Mesendoderm (in vitro differentiated cells): ENCODE results near the gene MXD3.

ENCODE experiments used
- DNase-seq: peaks from one replicate; pipeline ENCODE4 v3.0.0; 2013
- H2AK5ac ChIP-seq: 2 replicates; pipeline ENCODE4 v1.6.1; 2013; ENCODE audit warnings: low read length, inconsistent platforms
- H2BK120ac ChIP-seq: 2 replicates; pipeline ENCODE4 v1.6.1; 2013; ENCODE audit warnings: low read depth, mild to moderate bottlenecking, low read length, moderate library complexity, mixed read lengths
- H2BK15ac ChIP-seq: replicated peaks from 2 replicates; pipeline ENCODE4 v1.6.1; 2013; ENCODE audit warnings: low read depth, mild to moderate bottlenecking, moderate library complexity
- H2BK5ac ChIP-seq: 2 replicates; pipeline ENCODE4 v1.6.1; 2013; ENCODE audit warnings: low read length, inconsistent platforms
- H3K18ac ChIP-seq: 2 replicates; pipeline ENCODE4 v1.6.1; 2013; ENCODE audit warnings: mild to moderate bottlenecking, low read length, mixed read lengths
- H3K23ac ChIP-seq: one replicate; pipeline ENCODE4 v1.6.1; 2013; ENCODE audit warnings: low read length
- H3K27ac ChIP-seq: 2 replicates; pipeline ENCODE4 v1.5.1; 2013; ENCODE audit warnings: low read depth, mild to moderate bottlenecking, inconsistent platforms, low read length, moderate library complexity
- H3K27me3 ChIP-seq: 2 replicates; pipeline ENCODE4 v1.6.1; 2013; ENCODE audit warnings: low read length, control low read depth, mild to moderate bottlenecking, inconsistent platforms; ENCODE audit not compliant: insufficient read depth, poor library complexity
- H3K36me3 ChIP-seq: 2 replicates; pipeline ENCODE4 v1.6.1; 2013; ENCODE audit warnings: low read length, inconsistent platforms; ENCODE audit not compliant: control insufficient read depth, insufficient read depth
- H3K4ac ChIP-seq: one replicate; pipeline ENCODE4 v1.6.1; 2013; ENCODE audit warnings: low read depth, mild to moderate bottlenecking, low read length, moderate library complexity
- H3K4me1 ChIP-seq: 2 replicates; pipeline ENCODE4 v1.6.1; 2013; ENCODE audit warnings: low read depth, low read length, inconsistent platforms; ENCODE audit not compliant: control insufficient read depth
- H3K4me2 ChIP-seq: 2 replicates; pipeline ENCODE4 v1.6.1; 2013; ENCODE audit warnings: low read length
- H3K4me3 ChIP-seq: 2 replicates; pipeline ENCODE4 v1.5.1; 2013; ENCODE audit warnings: mild to moderate bottlenecking, low read length
- H3K56ac ChIP-seq: one replicate; pipeline ENCODE4 v1.6.1; 2013; ENCODE audit warnings: low read length
- H3K79me1 ChIP-seq: 2 replicates; pipeline ENCODE4 v1.6.1; 2013; ENCODE audit warnings: low read length, inconsistent platforms
- H3K79me2 ChIP-seq: 2 replicates; pipeline ENCODE4 v1.6.1; 2013; ENCODE audit warnings: mild to moderate bottlenecking, low read length; ENCODE audit not compliant: control insufficient read depth, insufficient read depth
- H3K9ac ChIP-seq: 2 replicates; pipeline ENCODE4 v1.6.1; 2013; ENCODE audit warnings: low read length, inconsistent platforms
- H4K5ac ChIP-seq: one replicate; pipeline ENCODE4 v1.6.1; 2013; ENCODE audit warnings: low read length
- H4K8ac ChIP-seq: one replicate; pipeline ENCODE4 v1.6.1; 2013; ENCODE audit warnings: low read depth, mild to moderate bottlenecking, control low read depth, low read length, moderate library complexity
- WGBS: extraction: QIAGEN DNeasy Blood & Tissue Kit; methylation state at CpG from one replicate; pipeline ENCODE4 v1.1.7; 2013; ENCODE audit warnings: low lambda C conversion rate, missing lambda C conversion rate; ENCODE audit not compliant: insufficient coverage; ENCODE audit errors: extremely low coverage; 5-methylcytosine and 5-hydroxymethylcytosine counted together

Gene MXD3

GRCh38 chr5:177296581-177296980 is 15.1 kb downstream of the MXD3 start:
- Histone ChIP-seq H3K36me3 (peaks cover 10% of the 10 kb centered on the region), H2BK120ac (no peak overlapping the region), H4K5ac (no peak overlapping the region), H3K4me1 (no peaks in the 10 kb centered on the region), H3K56ac (no peak overlapping the region), H3K23ac (no peak overlapping the region), H2BK5ac (no peak overlapping the region), H3K79me1 (peaks cover 4% of the 10 kb centered on the region), H4K8ac (no peak overlapping the region), H2AK5ac (no peak overlapping the region), H2BK15ac (no peak overlapping the region), H3K27ac (no peak overlapping the region), H3K18ac (no peak overlapping the region), H3K79me2 (no peaks in the 10 kb centered on the region), H3K9ac (no peak overlapping the region), H3K4ac (no peak overlapping the region), H3K4me2 (no peak overlapping the region), H3K4me3 (no peak overlapping the region), H3K27me3 (no peaks in the 10 kb centered on the region)
- WGBS, result no CpG with 5 or more reads among the region's 4 CpGs
- DNase-seq, result no peak

- Histone ChIP-seq H3K79me2 (no peaks in the 10 kb centered on the region), H3K18ac (no peak overlapping the region), H3K4me2 (no peak overlapping the region), H2AK5ac (no peak overlapping the region), H3K27ac (no peak overlapping the region), H4K8ac (no peak overlapping the region), H2BK5ac (no peak overlapping the region), H3K56ac (no peak overlapping the region), H2BK15ac (no peak overlapping the region), H3K27me3 (no peaks in the 10 kb centered on the region), H3K79me1 (peaks cover 2% of the 10 kb centered on the region), H3K4me3 (no peak overlapping the region), H2BK120ac (no peak overlapping the region), H3K9ac (no peak overlapping the region), H3K4ac (no peak overlapping the region), H4K5ac (no peak overlapping the region), H3K36me3 (peaks cover 11% of the 10 kb centered on the region), H3K23ac (no peak overlapping the region), H3K4me1 (no peaks in the 10 kb centered on the region)
- no CpG with 5 or more reads among the region's 9 CpGs for WGBS
- DNase-seq, result no peak
Measured at GRCh38 chr5:177295924-177296323, 15.8 kb downstream of the MXD3 start.

GRCh38 chr5:177294632-177295031 is 17.1 kb downstream of the MXD3 start:
- no peak overlapping the region for H3K4ac ChIP-seq
- no peak overlapping the region for H3K56ac ChIP-seq
- H3K79me1 ChIP-seq, result peaks cover 2% of the 10 kb centered on the region
- no peaks in the 10 kb centered on the region for H3K4me1 ChIP-seq
- H3K4me3 ChIP-seq, result no peak overlapping the region
- H4K8ac ChIP-seq, result no peak overlapping the region
- H4K5ac ChIP-seq, result no peak overlapping the region
- H3K18ac ChIP-seq, result no peak overlapping the region
- no peak overlapping the region for H2BK120ac ChIP-seq
- no peak overlapping the region for H2AK5ac ChIP-seq
- H3K4me2 ChIP-seq, result no peak overlapping the region
- no peaks in the 10 kb centered on the region for H3K79me2 ChIP-seq
- no peaks in the 10 kb centered on the region for H3K27me3 ChIP-seq
- H3K36me3 ChIP-seq, result peaks cover 13% of the 10 kb centered on the region
- H3K27ac ChIP-seq, result no peak overlapping the region
- H3K9ac ChIP-seq, result no peak overlapping the region
- H3K23ac ChIP-seq, result no peak overlapping the region
- no peak overlapping the region for H2BK15ac ChIP-seq
- H2BK5ac ChIP-seq, result no peak overlapping the region
- no CpG with 5 or more reads among the region's 3 CpGs for WGBS
- no peak for DNase-seq

DNA sequence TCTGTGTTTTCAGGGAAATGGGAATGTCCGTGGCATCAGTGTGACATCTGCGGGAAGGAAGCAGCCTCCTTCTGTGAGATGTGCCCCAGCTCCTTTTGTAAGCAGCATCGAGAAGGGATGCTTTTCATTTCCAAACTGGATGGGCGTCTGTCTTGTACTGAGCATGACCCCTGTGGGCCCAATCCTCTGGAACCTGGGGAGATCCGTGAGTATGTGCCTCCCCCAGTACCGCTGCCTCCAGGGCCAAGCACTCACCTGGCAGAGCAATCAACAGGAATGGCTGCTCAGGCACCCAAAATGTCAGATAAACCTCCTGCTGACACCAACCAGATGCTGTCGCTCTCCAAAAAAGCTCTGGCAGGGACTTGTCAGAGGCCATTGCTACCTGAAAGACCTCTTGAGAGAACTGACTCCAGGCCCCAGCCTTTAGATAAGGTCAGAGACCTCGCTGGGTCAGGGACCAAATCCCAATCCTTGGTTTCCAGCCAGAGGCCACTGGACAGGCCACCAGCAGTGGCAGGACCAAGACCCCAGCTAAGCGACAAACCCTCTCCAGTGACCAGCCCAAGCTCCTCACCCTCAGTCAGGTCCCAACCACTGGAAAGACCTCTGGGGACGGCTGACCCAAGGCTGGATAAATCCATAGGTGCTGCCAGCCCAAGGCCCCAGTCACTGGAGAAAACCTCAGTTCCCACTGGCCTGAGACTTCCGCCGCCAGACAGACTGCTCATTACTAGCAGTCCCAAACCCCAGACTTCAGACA is 17.7 kb downstream of the MXD3 start:
- Histone ChIP-seq H3K4me3 (no peak overlapping the region), H3K23ac (no peak overlapping the region), H3K27me3 (no peaks in the 10 kb centered on the region), H2BK120ac (no peak overlapping the region), H3K4me2 (no peak overlapping the region), H3K27ac (no peak overlapping the region), H3K36me3 (peaks cover 13% of the 10 kb centered on the region), H3K18ac (no peak overlapping the region), H2AK5ac (no peak overlapping the region), H3K4me1 (no peaks in the 10 kb centered on the region), H4K5ac (no peak overlapping the region), H4K8ac (no peak overlapping the region), H3K79me1 (peaks cover 2% of the 10 kb centered on the region), H3K79me2 (no peaks in the 10 kb centered on the region), H3K9ac (no peak overlapping the region), H3K56ac (no peak overlapping the region), H2BK15ac (no peak overlapping the region), H3K4ac (no peak overlapping the region), H2BK5ac (no peak overlapping the region)
- DNase-seq, result no peak
- WGBS, result no CpG with 5 or more reads among the region's 12 CpGs

DNA sequence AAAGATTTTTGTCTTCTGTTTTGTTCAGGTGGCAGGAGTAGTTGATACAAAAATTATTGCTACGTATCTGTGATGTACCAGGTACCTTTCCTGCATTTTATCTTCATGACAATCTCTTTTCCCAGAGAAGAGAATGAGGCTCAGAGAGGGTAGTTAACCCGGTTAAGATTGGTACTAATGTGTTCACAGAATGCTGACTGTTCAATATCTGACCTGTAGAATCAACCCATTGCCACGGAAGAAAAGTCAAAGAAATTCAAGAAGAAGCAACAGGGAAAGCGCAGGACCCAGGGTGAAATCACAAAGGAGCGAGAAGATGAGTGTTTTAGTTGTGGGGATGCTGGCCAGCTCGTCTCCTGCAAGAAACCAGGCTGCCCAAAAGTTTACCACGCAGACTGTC is 20.0 kb downstream of the MXD3 start:
- Histone ChIP-seq H3K4me2 (no peak overlapping the region), H3K23ac (no peak overlapping the region), H3K56ac (no peak overlapping the region), H2BK5ac (no peak overlapping the region), H4K8ac (no peak overlapping the region), H2BK15ac (no peak overlapping the region), H3K27ac (no peak overlapping the region), H3K36me3 (peaks cover 15% of the 10 kb centered on the region), H3K4me1 (no peaks in the 10 kb centered on the region), H3K4me3 (no peak overlapping the region), H3K79me1 (peaks cover 2% of the 10 kb centered on the region), H3K4ac (no peak overlapping the region), H3K18ac (no peak overlapping the region), H2AK5ac (no peak overlapping the region), H2BK120ac (no peak overlapping the region), H3K27me3 (no peaks in the 10 kb centered on the region), H3K9ac (no peak overlapping the region), H4K5ac (no peak overlapping the region), H3K79me2 (no peaks in the 10 kb centered on the region)
- WGBS, result no CpG with 5 or more reads among the region's 7 CpGs
- DNase-seq, result no peak
